HL-60 (cell line): ENCODE measurements around the gene SMIM44.

Source experiments
- DNase-seq, 2 experiments: peaks; one replicate each; pipeline ENCODE4 v3.0.0-alpha.2; 2010 to 2020; ENCODE audit warnings: low read depth in 1 of 2, low spot score in 1 of 2
- H3K27ac ChIP-seq: fragments of 250-450 bp; sonication (Bioruptor Pico); replicated peaks from 2 replicates; pipeline ENCODE4 v1.5.1; 2020; ENCODE audit warnings: mild to moderate bottlenecking, moderate library complexity
- H3K27me3 ChIP-seq: fragments of 250-450 bp; sonication (Bioruptor Pico); 2 replicates; pipeline ENCODE4 v1.5.1; 2021; ENCODE audit warnings: mild to moderate bottlenecking, moderate library complexity; ENCODE audit not compliant: insufficient read depth, poor library complexity, severe bottlenecking
- H3K4me3 ChIP-seq: replicated peaks from 2 replicates; pipeline ENCODE4 v1.5.1; 2011; ENCODE audit warnings: mild to moderate bottlenecking, control low read depth, low read length; ENCODE audit not compliant: insufficient read depth
- CTCF ChIP-seq: IDR thresholded peaks from one replicate; pipeline ENCODE4 v1.5.1; 2011; ENCODE audit warnings: low read length, control low read depth, inconsistent platforms; ENCODE audit not compliant: insufficient read depth
- GABPA ChIP-seq: IDR thresholded peaks from 2 replicates; pipeline ENCODE4 v1.6.1; 2012; ENCODE audit warnings: low read depth
- POLR2AphosphoS5 ChIP-seq: IDR thresholded peaks from 2 replicates; pipeline ENCODE4 v1.6.1; 2012; ENCODE audit warnings: low read depth
- REST ChIP-seq: IDR thresholded peaks from 2 replicates; pipeline ENCODE4 v1.6.1; 2012; ENCODE audit warnings: low read depth; ENCODE audit not compliant: insufficient replicate concordance
- SPI1 ChIP-seq: IDR thresholded peaks from 2 replicates; pipeline ENCODE4 v1.6.1; 2012; ENCODE audit warnings: low read depth, mild to moderate bottlenecking, borderline replicate concordance

The SMIM44 gene

GRCh38 chr19:3494559-3494958 is 11.3 kb upstream of the SMIM44 start:
- Histone ChIP-seq H3K4me3 (no peak overlapping the region), H3K27ac (no peak overlapping the region)
- no peak for TF ChIP-seq CTCF
- TF ChIP-seq REST: no peak
- TF ChIP-seq SPI1: no peak
- TF ChIP-seq GABPA: no peak
- TF ChIP-seq POLR2AphosphoS5: no peak

GRCh38 chr19:3494051-3494450 is 10.8 kb upstream of the SMIM44 start:
- H3K4me3 ChIP-seq: no peak overlapping the region
- H3K27ac ChIP-seq: no peak overlapping the region
- TF ChIP-seq CTCF (no peak), REST (no peak), POLR2AphosphoS5 (no peak), SPI1 (no peak), GABPA (no peak)
- no peak for DNase-seq
- H3K27me3 ChIP-seq: no peaks in the 10 kb centered on the region

More at GRCh38 chr19:3494559-3494958, 11.3 kb upstream of the SMIM44 start:
- no peak for DNase-seq
- no peaks in the 10 kb centered on the region for H3K27me3 ChIP-seq

GRCh38 chr19:3493651-3494050 is 10.4 kb upstream of the SMIM44 start:
- no peaks in the 10 kb centered on the region for H3K27me3 ChIP-seq
- DNase-seq: no peak
- H3K27ac ChIP-seq: no peak overlapping the region
- TF ChIP-seq CTCF: no peak
- no peak for TF ChIP-seq GABPA
- TF ChIP-seq SPI1: no peak
- no peak for TF ChIP-seq POLR2AphosphoS5
- TF ChIP-seq REST: no peak
- no peak overlapping the region for H3K4me3 ChIP-seq
